Activated naive CD4-positive, alpha-beta T cell treated with anti-CD3 and anti-CD28 coated beads, Interleukin-2, amount 50 U/mL, for 72 hours (primary cell): Measurements from ENCODE around the gene KLHL29. TPM values are rescaled to one million over a fixed set of nuclear protein-coding genes. Genes with fewer than 3 reads are reported as not detected.

Experiments
- ATAC-seq, 2 donors: fragments of 150-1000 bp; cut with Tn5 transposase; 2 replicates each; pipeline ENCODE4 v1.10.0; 2021; ENCODE audit warnings: mild to moderate bottlenecking in 2 of 2, moderate library complexity in 2 of 2
- DNase-seq, 2 donors: peaks; one replicate each; pipeline ENCODE4 v3.0.0; 2021 to 2022; ENCODE audit warnings: low spot score in 2 of 2
- H3K27ac Mint-ChIP-seq, 2 donors: one replicate each; pipeline ENCODE4 v1.8.0; 2022; ENCODE audit warnings: mild to moderate bottlenecking in 2 of 2, mixed read lengths in 2 of 2
- H3K36me3 Mint-ChIP-seq, 2 donors: one replicate each; pipeline ENCODE4 v1.8.0; 2022; ENCODE audit warnings: mixed read lengths in 2 of 2
- H3K9me3 Mint-ChIP-seq, 2 donors: one replicate each; pipeline ENCODE4 v1.8.0; 2022; ENCODE audit warnings: mixed read lengths in 2 of 2
- total RNA-seq, 2 donors: library from RNA; stranded (reverse); gene quantifications; one replicate each; pipeline ENCODE4 v1.2.3, GENCODE V29; 2022

The KLHL29 gene
- total RNA-seq, 2 donors from 2014 or later: 1.2 to 4.7 TPM

GRCh38 chr2:23606196-23606595 is 221.2 kb downstream of the KLHL29 start:
- no peak for DNase-seq
- Mint-ChIP-seq H3K36me3 (peaks cover 23 to 24% of the 10 kb centered on the region in 2 donors), H3K27ac (peak overlapping the region; percentile 25 to 45), H3K9me3 (peaks cover 12 to 17% of the 10 kb centered on the region in 2 donors)
- ATAC-seq: no peak

DNA sequence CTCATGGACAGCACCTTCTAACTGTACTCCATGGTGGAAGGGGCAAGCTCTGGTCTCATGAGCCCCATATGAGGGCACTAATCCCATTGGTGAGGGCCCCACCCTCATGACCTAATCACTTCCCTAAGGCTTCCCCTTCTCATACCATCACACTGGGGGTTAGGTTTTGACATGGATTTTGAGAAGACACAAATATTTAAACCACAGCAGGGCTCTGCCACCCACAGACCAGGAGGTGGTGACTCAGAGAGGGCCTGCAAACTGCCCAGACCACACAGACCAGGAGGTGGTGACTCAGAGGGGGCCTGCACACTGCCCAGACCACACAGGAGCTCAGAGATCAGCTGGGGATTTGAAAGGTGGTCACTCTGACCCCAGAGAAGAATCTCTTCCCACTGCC is 222.0 kb downstream of the KLHL29 start:
- no peak for DNase-seq
- peak; percentile 50 to 88 for ATAC-seq
- peak overlapping the region in 1 of 2 donors; percentile 25 for H3K27ac Mint-ChIP-seq
- H3K36me3 Mint-ChIP-seq: peaks cover 29 to 32% of the 10 kb centered on the region in 2 donors
- H3K9me3 Mint-ChIP-seq: peaks cover 12 to 17% of the 10 kb centered on the region in 2 donors

DNA sequence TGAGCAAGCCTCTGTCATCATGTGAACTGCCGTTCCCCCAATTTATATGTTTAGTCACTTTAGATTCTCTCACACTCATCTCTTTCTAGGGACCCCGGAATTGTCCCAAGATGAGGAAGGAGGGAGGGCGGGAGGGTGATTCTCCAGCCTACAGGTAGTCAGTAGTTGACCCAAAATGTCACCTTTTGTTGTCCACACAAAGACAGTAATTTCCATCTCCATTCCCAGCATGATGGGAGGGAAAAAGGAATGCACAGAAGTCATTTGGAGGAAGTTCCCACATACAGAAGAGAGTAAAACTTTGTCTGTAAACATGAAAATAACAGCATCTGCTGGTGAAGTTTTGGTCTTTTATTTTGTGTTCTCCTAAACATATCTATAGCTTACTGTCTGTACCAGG is 222.9 kb downstream of the KLHL29 start:
- DNase-seq (no peak), ATAC-seq (no peak)
- Mint-ChIP-seq H3K27ac (no peak overlapping the region), H3K9me3 (peaks cover 12 to 17% of the 10 kb centered on the region in 2 donors), H3K36me3 (peaks cover 29 to 33% of the 10 kb centered on the region in 2 donors)

DNA sequence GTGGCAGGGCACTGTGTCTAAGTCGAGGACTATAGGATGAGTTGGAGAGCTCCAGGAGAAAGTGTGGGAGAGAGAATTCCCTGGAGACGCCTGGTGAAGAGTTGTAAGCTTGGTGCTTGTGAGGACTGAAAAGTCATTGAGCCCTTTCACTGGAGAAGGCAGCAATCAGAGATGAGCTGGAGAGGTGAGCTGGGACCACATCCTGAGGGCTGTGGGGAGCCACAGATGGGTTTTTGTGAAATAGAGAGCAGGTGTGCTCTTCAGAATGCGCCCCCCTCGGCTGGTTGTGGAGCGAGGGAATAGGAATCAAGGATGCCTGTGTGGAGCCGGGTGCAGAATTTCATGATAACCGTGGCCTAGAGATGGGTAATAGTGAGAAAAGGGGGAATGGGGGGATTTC is 224.3 kb downstream of the KLHL29 start:
- peaks cover 12 to 17% of the 10 kb centered on the region in 2 donors for H3K9me3 Mint-ChIP-seq
- peak overlapping the region in 1 of 2 donors; percentile 59 for H3K27ac Mint-ChIP-seq
- H3K36me3 Mint-ChIP-seq: peaks cover 29 to 33% of the 10 kb centered on the region in 2 donors
- ATAC-seq (no peak), DNase-seq (no peak)

DNA sequence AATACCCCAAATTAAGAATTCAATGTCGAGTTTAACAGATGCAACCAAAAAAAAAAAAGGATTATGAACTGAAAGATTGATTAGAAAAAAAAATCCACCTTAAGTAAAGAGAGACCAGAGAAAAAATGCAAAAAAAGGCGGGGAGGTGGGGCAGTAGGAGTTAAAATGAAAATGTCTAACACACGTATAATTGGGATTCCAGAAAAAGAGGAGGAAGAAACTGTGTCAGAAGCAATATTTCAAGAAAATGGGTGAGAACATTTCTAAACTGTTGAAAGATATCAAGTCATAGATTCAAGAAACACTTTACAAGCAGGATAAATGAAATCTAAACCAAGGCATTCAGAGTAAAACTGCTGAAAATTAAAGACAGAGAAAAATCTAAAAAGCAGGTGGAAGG is 226.9 kb downstream of the KLHL29 start:
- Mint-ChIP-seq H3K9me3 (peaks cover 4% of the 10 kb centered on the region in 2 donors), H3K27ac (no peak overlapping the region), H3K36me3 (peaks cover 21 to 22% of the 10 kb centered on the region in 2 donors)
- no peak for DNase-seq
- no peak for ATAC-seq

DNA sequence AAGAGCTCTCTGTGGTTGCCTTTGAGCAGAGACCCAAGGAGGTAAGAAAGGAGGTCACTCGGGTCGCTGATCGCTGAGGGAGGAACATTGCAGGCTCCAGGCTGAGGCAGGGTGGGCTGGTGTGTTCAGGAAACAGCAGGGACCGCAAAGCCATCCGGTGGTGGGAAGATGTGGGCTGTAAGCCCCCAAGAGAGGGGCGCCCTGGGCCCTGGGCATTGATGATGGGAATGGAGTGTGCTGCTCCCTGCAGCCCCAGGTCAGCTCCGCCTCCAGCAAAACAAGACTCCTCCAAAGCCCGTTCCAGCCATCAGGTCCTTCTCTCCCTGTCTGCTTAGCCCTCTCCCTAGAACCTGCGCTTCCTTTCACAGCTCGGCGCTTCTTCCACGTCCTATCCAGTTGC is 229.7 kb downstream of the KLHL29 start:
- H3K27ac Mint-ChIP-seq: no peak overlapping the region
- ATAC-seq (no peak), DNase-seq (no peak)
- H3K9me3 Mint-ChIP-seq: no peaks in the 10 kb centered on the region
- H3K36me3 Mint-ChIP-seq: peaks cover 16% of the 10 kb centered on the region in 2 donors

DNA sequence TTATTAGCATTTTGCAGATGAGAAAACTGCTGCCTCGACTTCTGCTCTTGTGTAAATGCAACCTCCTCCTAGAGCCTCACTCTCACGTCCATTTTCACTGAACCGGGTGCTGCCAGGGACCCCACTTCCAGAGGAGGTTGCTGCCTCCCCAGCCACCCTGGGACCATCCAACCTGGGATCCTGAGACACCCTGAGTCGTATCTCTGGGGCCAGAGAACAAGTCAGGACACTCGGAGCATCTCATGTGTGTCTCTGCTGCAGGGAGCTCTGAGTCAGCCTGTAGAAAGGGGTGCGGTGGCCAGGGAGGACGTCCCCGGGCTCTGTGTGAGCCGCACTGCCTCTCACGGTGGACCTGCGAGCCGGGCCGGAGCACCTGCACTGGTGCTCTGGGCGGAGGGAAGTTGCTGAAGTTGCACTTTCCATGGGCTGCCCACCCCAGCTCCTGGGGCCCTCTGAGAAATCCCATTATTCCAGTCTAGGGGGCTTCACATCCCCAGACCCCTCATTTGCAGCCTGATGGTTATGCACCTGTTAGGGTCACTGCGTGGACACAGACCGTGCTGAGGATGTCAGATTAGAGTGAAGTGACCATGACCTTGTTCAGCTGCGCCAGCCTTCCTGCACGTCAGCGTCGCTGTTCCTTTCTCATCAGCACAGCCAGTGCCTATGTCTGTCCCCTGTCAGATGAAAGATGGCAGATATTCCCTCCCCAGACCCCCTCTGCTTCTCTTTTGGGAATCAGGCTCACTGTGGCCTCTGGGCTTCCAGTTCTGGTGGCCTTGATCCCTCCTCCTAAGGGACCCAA is 230.4 kb downstream of the KLHL29 start:
- no peak for ATAC-seq
- Mint-ChIP-seq H3K36me3 (peaks cover 14% of the 10 kb centered on the region in 2 donors), H3K27ac (no peak overlapping the region), H3K9me3 (no peaks in the 10 kb centered on the region)
- DNase-seq: no peak

DNA sequence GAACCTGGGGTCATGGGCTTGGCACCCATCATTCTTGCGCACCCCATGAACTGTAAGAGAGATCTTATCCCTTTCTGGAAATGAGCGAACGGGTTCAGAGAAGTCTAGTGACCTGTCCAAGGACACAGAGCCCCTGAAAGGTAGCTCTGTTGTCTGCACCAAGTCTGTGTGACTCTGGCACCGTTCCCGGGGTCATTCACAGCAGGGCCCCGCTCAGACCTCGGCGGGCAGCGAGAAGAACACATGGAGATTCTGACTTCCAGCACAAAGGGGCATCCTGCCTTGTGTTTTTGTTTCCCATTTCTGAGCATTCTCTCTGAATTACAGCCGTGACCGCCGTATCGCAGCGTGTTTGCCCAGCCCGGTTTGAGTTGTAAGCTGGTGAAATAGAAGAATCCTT is 231.7 kb downstream of the KLHL29 start:
- no peaks in the 10 kb centered on the region for H3K9me3 Mint-ChIP-seq
- ATAC-seq: no peak

DNA sequence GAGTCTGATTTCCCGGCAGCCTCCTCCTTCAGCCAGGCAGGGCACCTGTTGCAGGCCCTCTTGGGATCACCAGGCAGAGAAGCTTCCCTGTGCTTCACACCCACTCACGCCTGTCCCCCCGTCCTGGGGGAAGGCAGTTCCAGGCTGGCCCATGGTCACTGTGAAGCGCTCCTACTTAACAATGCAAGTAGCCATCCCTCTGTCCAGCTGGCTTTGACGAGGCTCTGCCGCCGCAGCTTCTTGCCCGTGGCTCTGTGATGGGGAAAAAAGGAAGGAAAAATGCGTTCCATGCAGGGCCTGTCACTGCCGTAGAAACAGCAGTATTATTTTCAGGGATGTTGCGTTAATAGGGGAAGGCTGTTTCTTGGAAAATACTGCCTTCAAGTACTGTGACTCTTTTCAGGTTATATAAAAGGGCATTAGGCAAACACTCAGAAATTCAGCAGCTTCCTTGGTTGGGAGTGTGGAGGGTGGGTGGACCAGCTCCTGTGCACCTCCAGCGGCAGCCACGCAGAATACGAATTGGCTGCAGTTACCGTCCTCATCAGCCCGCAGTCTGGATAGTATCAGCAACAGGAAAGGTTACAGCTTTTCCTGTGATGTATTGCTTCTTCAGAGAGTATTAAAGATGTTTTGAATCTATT is 232.3 kb downstream of the KLHL29 start:
- no peaks in the 10 kb centered on the region for H3K9me3 Mint-ChIP-seq
- ATAC-seq: no peak
- peak overlapping the region in 1 of 2 donors; percentile 52 for H3K27ac Mint-ChIP-seq
- H3K36me3 Mint-ChIP-seq: peaks cover 0 to 1% of the 10 kb centered on the region in 2 donors
- DNase-seq: no peak

More for the DNA sequence above, 231.7 kb downstream of the KLHL29 start:
- no peak for DNase-seq
- H3K36me3 Mint-ChIP-seq: peaks cover 2 to 5% of the 10 kb centered on the region in 2 donors
- H3K27ac Mint-ChIP-seq: no peak overlapping the region

DNA sequence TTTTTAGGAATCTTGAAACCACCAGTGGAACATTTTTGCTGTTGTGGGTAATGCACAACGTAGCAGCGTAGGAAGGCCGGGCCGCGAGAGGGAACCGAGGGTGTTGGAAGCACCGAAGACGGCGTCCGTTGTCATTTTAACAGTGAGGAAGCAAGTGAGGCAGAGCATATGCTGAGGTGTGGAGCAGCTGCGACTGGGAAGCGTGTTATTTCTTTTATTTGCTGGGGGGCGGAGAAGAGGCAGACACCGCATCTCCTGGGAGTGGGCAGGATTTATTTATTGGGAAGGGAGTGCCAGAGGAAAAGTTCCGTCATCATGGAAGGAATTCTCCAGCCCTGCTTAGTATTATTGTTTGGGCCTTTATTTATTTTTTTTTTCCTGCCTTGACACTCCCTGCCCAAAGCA is 232.8 kb downstream of the KLHL29 start:
- DNase-seq: no peak
- Mint-ChIP-seq H3K36me3 (peaks cover 0 to 6% of the 10 kb centered on the region in 2 donors), H3K9me3 (no peaks in the 10 kb centered on the region), H3K27ac (no peak overlapping the region)
- no peak for ATAC-seq

GRCh38 chr2:23618265-23618664 is 233.3 kb downstream of the KLHL29 start:
- Mint-ChIP-seq H3K36me3 (peaks cover 2 to 8% of the 10 kb centered on the region in 2 donors), H3K27ac (no peak overlapping the region), H3K9me3 (peaks cover 0 to 2% of the 10 kb centered on the region in 2 donors)
- no peak for ATAC-seq
- DNase-seq: no peak

DNA sequence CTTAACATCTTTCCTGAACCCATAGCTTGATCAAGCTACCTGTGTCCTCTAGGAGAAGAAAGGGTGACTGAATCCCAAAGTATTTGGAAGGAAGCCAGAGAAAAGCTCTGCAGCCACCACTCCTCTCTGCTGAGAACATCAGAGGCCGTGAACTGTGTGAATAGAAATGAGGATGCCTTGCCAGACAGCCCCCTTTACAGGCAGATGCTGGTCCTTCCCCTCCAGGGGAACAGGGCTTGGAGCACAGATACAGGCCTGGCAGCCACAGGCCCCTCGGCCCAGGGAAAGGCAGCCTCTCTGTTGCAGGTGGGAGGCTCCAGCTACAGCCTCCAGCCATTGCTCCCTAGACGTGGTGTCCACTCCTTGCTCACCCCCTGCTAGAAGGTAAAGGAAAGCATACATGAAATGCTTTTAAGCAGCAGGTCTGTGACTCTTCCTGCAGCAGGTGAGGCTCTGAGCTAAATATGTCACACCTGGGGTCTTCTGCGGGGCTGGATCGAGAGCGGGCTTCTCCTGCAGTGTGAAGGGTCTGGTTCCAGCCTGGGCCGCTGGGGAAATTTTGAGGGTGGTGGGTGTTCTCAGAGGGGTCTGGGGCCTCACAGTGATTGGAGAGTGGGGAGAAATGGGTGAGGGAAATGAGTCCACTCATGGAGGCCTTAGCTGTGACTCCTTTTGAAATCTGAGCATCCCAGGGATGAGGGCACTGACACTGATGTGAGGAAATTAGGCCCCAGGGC is 234.0 kb downstream of the KLHL29 start:
- Mint-ChIP-seq H3K9me3 (peaks cover 5 to 8% of the 10 kb centered on the region in 2 donors), H3K36me3 (peaks cover 9 to 13% of the 10 kb centered on the region in 2 donors), H3K27ac (no peak overlapping the region)
- no peak for DNase-seq
- no peak for ATAC-seq

DNA sequence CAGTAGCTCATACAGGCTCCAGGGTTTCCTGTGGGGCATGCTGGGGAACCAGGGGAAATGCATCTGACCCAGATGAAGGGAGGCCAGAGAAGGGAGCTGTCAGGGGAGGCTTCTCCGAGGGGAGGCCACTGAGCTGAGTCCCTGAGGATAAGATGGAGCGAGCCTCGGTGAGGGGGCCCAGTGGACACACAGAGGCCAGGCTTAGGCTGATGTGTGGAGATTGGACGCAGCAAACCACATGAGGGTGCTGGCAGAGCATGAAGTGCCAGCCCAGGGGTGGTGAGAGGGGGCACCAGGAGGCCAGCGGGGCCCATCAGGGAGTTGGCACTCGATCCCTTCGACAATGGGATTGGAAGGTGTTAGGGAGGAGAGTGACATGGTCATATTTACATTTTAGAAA is 235.0 kb downstream of the KLHL29 start:
- ATAC-seq (no peak), DNase-seq (no peak)
- Mint-ChIP-seq H3K27ac (peak overlapping the region; percentile 41 to 61), H3K36me3 (peaks cover 13 to 16% of the 10 kb centered on the region in 2 donors), H3K9me3 (peaks cover 9 to 12% of the 10 kb centered on the region in 2 donors)

GRCh38 chr2:23620841-23621341 is 235.9 kb downstream of the KLHL29 start:
- Mint-ChIP-seq H3K27ac (no peak overlapping the region), H3K36me3 (peaks cover 13 to 18% of the 10 kb centered on the region in 2 donors), H3K9me3 (peaks cover 9 to 12% of the 10 kb centered on the region in 2 donors)
- DNase-seq (no peak), ATAC-seq (no peak)

GRCh38 chr2:23621616-23622015 is 236.6 kb downstream of the KLHL29 start:
- peaks cover 13 to 18% of the 10 kb centered on the region in 2 donors for H3K36me3 Mint-ChIP-seq
- H3K27ac Mint-ChIP-seq: no peak overlapping the region
- no peak for DNase-seq
- no peak for ATAC-seq
- peaks cover 9 to 12% of the 10 kb centered on the region in 2 donors for H3K9me3 Mint-ChIP-seq

- DNase-seq (no peak), ATAC-seq (no peak)
- Mint-ChIP-seq H3K36me3 (peaks cover 13 to 18% of the 10 kb centered on the region in 2 donors), H3K27ac (no peak overlapping the region), H3K9me3 (peaks cover 9 to 12% of the 10 kb centered on the region in 2 donors)
Observed at GRCh38 chr2:23622466-23622865, 237.5 kb downstream of the KLHL29 start.
